GM21723 (cell line): ENCODE measurements around the gene RGSL1.
A peak's percentile ranks its signal among the peaks of the same experiment; 100 is the strongest.

Experiments used
- ATAC-seq: cut with Tn5 transposase; IDR thresholded peaks from one replicate; pipeline ENCODE4 v1.9.1; 2021; ENCODE audit warnings: mild to moderate bottlenecking, moderate library complexity; ENCODE audit not compliant: unreplicated experiment

The RGSL1 gene

GRCh38 chr1:182450087-182450486 lies at the start of gene RGSL1:
Gene RGSL1, plus strand, starts transcription at chr1:182450146. Its CDS starts 20 bp downstream, at chr1:182450166.
- no peak for ATAC-seq

GRCh38 chr1:182400567-182400966 lies 49.4 kb upstream of the RGSL1 start, which contains the start of gene TEDDM1:
Gene TEDDM1, minus strand, starts transcription at chr1:182400667. Its CDS starts 182 bp downstream, at chr1:182400485.
- no peak for ATAC-seq

GRCh38 chr1:182404781-182405180 lies 45.2 kb upstream of the RGSL1 start:
- ATAC-seq, result no peak

DNA sequence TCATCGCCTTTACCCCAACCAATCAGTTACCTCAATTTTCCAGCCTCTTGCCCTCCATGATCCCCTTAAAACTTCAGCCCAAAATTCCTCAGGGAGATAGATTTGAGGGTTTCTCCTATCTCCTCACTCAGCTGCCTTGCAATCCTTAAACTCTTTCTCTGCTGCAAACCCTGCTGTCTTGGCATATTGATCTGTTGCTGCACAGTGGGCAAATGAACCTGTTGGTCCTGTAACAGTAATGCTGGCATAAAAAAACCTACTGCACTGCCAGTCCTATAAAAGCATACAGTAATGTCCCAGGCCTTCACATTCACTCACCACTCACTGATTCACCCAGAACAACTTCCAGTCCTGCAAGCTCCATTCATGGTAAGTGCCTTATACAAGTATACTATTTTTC lies 44.4 kb upstream of the RGSL1 start:
- no peak for ATAC-seq

GRCh38 chr1:182406012-182406411 lies 43.9 kb upstream of the RGSL1 start:
- ATAC-seq, result no peak

DNA sequence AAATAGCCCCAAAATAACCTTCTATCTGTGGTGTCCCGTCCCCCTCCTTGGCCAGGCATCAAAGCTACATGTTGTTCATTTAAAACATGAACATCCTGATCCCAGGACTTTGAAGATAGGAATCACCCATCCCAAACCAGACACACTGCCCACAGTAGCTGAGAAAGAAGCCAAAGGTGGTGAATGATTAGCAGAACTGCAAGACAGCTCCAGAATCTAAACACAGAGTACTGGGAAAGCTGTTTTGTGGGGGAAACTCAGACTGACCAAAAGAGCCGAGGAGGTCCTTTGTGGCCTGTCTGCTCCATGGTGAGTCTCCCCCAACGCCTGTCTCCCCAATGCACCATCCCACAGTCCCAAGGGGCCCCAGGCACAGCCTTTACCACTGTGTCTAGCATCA lies 42.2 kb upstream of the RGSL1 start:
- ATAC-seq, result no peak

GRCh38 chr1:182408435-182409075 lies 41.4 kb upstream of the RGSL1 start:
- ATAC-seq, result no peak

DNA sequence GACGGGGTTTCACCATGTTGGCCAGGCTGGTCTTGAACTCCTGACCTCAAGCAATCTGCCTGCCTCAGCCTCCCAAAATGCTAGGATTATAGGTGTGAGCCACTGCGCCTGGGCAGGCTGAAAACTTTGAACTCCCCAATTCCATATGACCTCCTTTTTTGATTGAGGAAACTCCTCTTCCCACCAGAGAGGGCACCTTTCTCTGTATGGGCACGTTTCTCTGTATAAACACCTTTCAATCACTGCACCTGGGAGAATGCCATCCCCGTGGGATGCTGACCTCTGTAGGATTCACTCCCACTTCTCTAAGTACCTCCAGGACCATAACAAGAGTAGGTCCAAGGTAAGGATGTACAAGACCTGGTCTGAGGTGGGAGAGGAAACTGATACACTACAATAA lies 39.8 kb upstream of the RGSL1 start:
- no peak for ATAC-seq

- no peak for ATAC-seq
These were observed 39.2 kb upstream of the RGSL1 start for GRCh38 chr1:182410620-182411273.

DNA sequence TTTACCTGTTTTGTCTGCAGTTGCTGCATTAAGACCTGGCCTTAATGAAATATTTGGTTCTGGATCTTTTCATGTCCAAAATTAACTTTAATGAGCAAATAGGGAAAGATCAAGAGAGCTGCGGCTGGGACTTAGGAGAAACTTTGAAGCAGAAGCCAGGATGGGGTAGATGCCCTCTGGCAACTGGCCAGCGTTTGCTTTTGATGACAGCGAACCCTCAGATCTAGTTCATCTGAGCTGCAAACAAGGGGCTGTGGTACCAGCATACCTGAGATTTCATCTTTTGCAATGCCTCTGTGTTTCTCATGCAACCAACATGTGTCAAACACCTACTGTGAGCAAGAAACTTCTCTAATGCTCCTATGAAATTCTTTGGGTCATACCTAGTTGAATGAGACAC lies 36.5 kb upstream of the RGSL1 start:
- ATAC-seq, result no peak

DNA sequence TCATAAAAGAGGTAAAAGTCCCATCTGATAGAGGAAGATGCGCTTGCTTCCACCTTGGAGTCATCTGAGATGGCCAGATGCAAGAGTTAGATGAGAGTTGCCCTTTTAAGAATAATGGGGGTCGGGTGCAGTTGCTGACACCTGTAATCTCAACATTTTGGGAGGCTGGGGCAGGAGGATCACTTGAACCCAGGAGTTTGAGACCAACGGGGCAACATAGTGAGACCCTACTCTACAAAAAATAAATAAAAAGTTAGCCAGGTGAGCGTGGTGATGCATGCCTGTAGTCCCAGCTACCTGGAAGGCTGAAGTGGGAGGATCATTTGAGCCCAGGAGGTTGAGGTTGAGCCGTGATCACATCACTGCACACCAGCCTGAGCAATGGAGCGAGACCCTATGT lies 36.0 kb upstream of the RGSL1 start:
- ATAC-seq, result no peak

DNA sequence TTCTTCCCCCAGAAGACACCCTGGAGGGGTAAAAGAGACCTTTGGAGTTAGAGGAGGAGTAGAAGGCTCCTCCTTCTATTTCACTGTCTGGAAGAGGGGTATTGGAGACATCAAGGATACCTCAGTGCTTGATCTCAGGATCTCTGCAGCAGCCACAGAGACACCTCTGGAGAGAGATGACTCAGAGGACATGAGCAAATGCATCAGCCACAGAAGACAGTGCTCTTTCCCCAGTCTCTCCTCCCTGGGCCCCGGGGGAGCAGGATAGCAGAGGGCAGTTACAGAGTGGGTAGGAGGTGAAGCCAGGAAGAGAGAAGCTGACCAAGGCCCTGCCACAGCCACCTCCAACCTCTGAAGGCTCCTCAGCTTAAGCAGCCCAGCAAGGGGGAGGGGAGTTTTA lies 34.2 kb upstream of the RGSL1 start:
- no peak for ATAC-seq

DNA sequence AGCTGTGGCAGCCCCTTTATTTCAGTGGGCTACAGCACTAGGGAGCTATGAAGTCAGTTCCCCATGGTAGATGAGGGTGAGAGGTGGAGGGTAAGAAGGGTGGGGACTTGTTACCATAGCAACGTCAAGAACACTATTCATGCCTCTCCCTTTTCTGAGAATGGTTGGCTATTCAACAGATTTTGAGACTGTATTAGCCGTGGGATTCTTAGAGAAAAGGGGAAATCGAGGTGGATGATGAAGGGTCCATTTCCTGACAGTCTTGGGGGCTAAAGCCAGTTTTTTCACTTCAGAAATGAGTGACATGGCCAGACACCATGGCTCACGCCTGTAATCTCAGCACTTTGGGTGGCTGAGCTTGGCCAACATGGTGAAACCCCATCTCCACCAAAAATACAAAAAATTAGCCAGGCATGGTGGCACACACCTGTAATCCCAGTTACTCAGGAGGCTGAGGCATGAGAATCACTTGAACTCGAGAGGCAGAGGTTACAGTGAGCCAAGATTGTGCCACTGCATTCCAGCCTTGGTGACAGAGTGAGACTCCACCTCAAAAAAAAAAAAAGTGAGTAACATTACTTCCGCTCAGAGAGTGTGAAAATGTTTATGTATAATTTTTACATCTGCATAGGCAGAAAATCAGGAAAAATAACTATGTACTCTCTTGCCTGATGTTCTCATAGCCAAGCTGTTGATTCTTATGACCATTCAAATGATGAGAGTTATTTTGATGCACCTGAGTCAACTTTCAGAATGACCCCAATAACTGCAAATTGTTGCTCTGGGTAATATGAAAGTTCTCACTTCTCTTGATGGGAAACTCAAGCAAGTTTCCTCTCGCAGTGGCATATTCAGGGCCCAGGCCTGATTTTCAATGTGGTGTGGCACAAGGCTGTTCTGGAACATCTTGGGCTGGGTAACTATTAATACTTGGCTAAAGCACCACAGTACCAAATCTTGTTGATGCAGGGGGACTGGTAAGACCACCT lies 23.2 kb upstream of the RGSL1 start:
- peak; percentile 73 for ATAC-seq

DNA sequence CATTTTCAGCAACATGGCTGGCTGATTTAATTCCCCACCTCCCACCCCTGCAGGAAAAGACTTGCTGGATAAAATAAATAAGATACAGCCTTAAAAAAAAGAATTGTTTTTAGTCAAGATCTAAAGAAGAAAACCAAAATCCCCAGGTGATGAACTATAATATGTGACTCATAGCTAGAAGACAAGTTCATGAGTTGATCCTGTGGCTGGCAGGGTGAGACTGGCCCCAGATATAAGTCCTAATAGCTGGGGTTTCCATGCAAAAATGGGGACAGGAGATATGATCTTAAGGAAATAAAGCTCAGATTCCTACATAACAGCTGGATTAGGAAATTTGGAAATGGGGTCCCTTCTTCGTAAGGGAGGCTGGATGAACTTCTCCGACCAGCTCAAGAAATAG lies 21.9 kb upstream of the RGSL1 start:
- peak; percentile 33 for ATAC-seq

DNA sequence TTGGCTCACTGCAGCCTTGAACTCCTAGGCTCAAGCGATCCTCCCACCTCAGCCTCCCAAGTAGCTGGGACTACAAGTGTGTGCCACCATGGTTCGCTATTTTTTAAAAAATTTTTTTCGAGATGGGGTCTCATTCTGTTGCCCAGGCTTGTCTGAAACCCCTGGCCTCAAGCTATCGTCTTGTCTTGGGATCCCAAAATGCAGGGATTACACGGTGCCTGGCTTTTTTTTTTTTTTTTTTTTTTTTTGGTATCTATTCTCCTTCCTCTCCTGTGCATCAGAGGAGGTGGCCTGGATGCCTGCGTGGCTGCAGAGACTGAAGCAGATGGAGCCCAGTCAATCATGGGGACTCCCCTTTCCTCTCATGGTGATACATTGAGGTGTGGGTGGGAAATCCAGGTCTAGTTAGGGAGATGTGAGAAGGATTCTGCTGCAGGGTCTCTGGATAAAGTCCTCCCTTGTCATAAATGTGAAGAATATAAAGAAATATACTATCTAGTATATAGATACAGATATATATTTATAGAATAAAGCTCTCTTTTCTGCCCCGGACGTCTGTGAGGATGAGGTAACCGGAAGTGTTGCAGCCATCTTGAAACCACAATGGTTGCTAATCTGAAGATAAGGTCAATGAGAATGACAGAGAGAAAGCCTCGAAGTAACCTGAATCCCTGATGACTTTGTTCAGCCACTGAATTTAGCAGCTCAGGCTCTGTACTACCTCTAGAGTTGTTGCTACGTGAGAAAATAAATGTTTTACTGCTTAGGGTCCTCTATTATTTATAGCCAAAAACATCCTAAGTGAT lies 19.5 kb upstream of the RGSL1 start:
- peak; percentile 44 for ATAC-seq

GRCh38 chr1:182431278-182431677 lies 18.7 kb upstream of the RGSL1 start:
- no peak for ATAC-seq

GRCh38 chr1:182433580-182433979 lies 16.4 kb upstream of the RGSL1 start:
- no peak for ATAC-seq

- no peak for ATAC-seq
These were observed 11.6 kb upstream of the RGSL1 start for GRCh38 chr1:182438326-182438725.

DNA sequence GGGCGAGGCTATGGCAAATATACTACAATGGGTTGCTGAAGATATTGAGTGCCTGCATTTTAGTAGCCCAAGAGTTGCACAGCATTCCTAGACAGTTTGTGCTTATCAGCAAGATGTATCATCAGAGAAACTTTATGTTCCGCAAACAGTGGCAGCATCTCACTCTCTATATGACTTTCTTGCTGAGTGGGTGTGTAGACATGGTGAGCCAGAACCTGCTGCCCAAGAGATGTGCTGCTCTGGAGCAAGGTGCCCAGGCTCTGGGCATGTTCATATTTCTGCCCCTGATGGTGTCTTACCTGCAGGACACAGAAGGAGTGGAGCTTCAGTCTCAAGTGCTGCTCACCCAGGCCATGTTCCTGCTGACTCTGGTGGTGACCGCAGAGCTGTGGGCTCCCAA lies 8.2 kb upstream of the RGSL1 start:
- no peak for ATAC-seq

GRCh38 chr1:182442333-182442732 lies 7.6 kb upstream of the RGSL1 start:
- ATAC-seq, result no peak

- ATAC-seq, result no peak
These were observed 5.4 kb upstream of the RGSL1 start for GRCh38 chr1:182444497-182444896.
